HEK293 (cell line): ENCODE data around the gene EPHA6.

Source experiments
- CTCF ChIA-PET: fragments of 350-600 bp; formaldehyde crosslinking; extraction: SDS; loops from one replicate; lab custom pipeline; 2021; ENCODE audit warnings: antibody characterized with exemption; lab: Yijun Ruan, JAX
- POLR2A ChIA-PET: fragments of 300-600 bp; formaldehyde crosslinking; extraction: SDS; loops from one replicate; lab custom pipeline; 2020; ENCODE audit warnings: antibody characterized with exemption, inconsistent platforms; lab: Yijun Ruan, JAX
- H3K27ac ChIP-seq: fragments of 200-500 bp; sonication (Bioruptor generic); 2 replicates; pipeline ENCODE4 v1.5.1; 2014; ENCODE audit warnings: low read depth, low read length, control low read depth, inconsistent platforms; ENCODE audit errors: extremely low read depth
- H3K36me3 ChIP-seq, 2 experiments: fragments of 200-500 bp in 1 of 2; sonication (Bioruptor generic) in 1 of 2; 1 replicate in 1 of 2; 2 replicates in 1 of 2; pipeline ENCODE4 v1.5.1; 2014 to 2017; ENCODE audit warnings: inconsistent platforms in 2 of 2, low read length in 2 of 2; ENCODE audit not compliant: control insufficient read depth in 2 of 2, insufficient read depth in 1 of 2
- H3K4me1 ChIP-seq: fragments of 200-500 bp; sonication (Bioruptor generic); 2 replicates; pipeline ENCODE4 v1.5.1; 2014; ENCODE audit warnings: mild to moderate bottlenecking, low read length, inconsistent platforms; ENCODE audit not compliant: control insufficient read depth, insufficient read depth
- H3K4me3 ChIP-seq: 2 replicates; pipeline ENCODE4 v1.5.1; 2011; ENCODE audit warnings: low read depth, mild to moderate bottlenecking, control low read depth, low read length, moderate library complexity
- H3K9me3 ChIP-seq: fragments of 200-500 bp; sonication (Bioruptor generic); 2 replicates; pipeline ENCODE4 v1.5.1; 2014; ENCODE audit warnings: low read depth, low read length, inconsistent platforms; ENCODE audit not compliant: control insufficient read depth, insufficient read depth
- GLIS1 ChIP-seq: fragments of 450-650 bp; formaldehyde crosslinking; IDR thresholded peaks from 2 replicates; pipeline ENCODE4 v1.5.1; 2016; ENCODE audit warnings: missing biosample characterization, missing genetic modification characterization
- SCRT1 ChIP-seq: fragments of 450-650 bp; formaldehyde crosslinking; IDR thresholded peaks from 2 replicates; pipeline ENCODE4 v1.5.1; 2016; ENCODE audit warnings: missing biosample characterization, missing genetic modification characterization, borderline replicate concordance
- SCRT2 ChIP-seq: fragments of 450-650 bp; formaldehyde crosslinking; IDR thresholded peaks from 2 replicates; pipeline ENCODE4 v1.5.1; 2016; ENCODE audit warnings: missing biosample characterization, missing genetic modification characterization
- TSHZ1 ChIP-seq: fragments of 450-650 bp; formaldehyde crosslinking; IDR thresholded peaks from 2 replicates; pipeline ENCODE4 v1.5.1; 2016; ENCODE audit warnings: missing biosample characterization, missing genetic modification characterization, borderline replicate concordance
- ZBTB21 ChIP-seq: fragments of 450-650 bp; formaldehyde crosslinking; IDR thresholded peaks from 2 replicates; pipeline ENCODE4 v1.5.1; 2017; ENCODE audit warnings: missing biosample characterization, missing genetic modification characterization
- ZBTB49 ChIP-seq: fragments of 450-650 bp; formaldehyde crosslinking; IDR thresholded peaks from 2 replicates; pipeline ENCODE4 v1.5.1; 2016; ENCODE audit warnings: missing biosample characterization, missing genetic modification characterization, low read depth
- ZFP41 ChIP-seq: fragments of 450-650 bp; formaldehyde crosslinking; IDR thresholded peaks from 2 replicates; pipeline ENCODE4 v1.5.1; 2016; ENCODE audit warnings: missing biosample characterization, missing genetic modification characterization, borderline replicate concordance
- ZNF138 ChIP-seq: fragments of 450-650 bp; formaldehyde crosslinking; IDR thresholded peaks from 2 replicates; pipeline ENCODE4 v1.5.1; 2016; ENCODE audit warnings: missing biosample characterization, missing genetic modification characterization, borderline replicate concordance
- ZNF175 ChIP-seq: fragments of 450-650 bp; formaldehyde crosslinking; IDR thresholded peaks from 2 replicates; pipeline ENCODE4 v1.5.1; 2016; ENCODE audit warnings: missing biosample characterization, missing genetic modification characterization
- ZNF18 ChIP-seq: fragments of 450-650 bp; formaldehyde crosslinking; IDR thresholded peaks from 2 replicates; pipeline ENCODE4 v1.5.1; 2016; ENCODE audit warnings: missing biosample characterization, missing genetic modification characterization
- ZNF292 ChIP-seq: fragments of 450-650 bp; formaldehyde crosslinking; IDR thresholded peaks from 2 replicates; pipeline ENCODE4 v1.5.1; 2016; ENCODE audit warnings: low read depth, missing biosample characterization, missing genetic modification characterization, borderline replicate concordance
- ZNF514 ChIP-seq: fragments of 450-650 bp; formaldehyde crosslinking; IDR thresholded peaks from 2 replicates; pipeline ENCODE4 v1.5.1; 2016; ENCODE audit warnings: missing biosample characterization, missing genetic modification characterization
- ZNF530 ChIP-seq: fragments of 450-650 bp; formaldehyde crosslinking; IDR thresholded peaks from 2 replicates; pipeline ENCODE4 v1.5.1; 2016; ENCODE audit warnings: low read depth, missing biosample characterization, missing genetic modification characterization
- ZNF560 ChIP-seq: fragments of 450-650 bp; formaldehyde crosslinking; IDR thresholded peaks from 2 replicates; pipeline ENCODE4 v1.5.1; 2017; ENCODE audit warnings: missing biosample characterization, missing genetic modification characterization, borderline replicate concordance
- ZNF585B ChIP-seq: fragments of 450-650 bp; formaldehyde crosslinking; IDR thresholded peaks from 2 replicates; pipeline ENCODE4 v1.5.1; 2016; ENCODE audit warnings: missing biosample characterization, missing genetic modification characterization
- ZNF596 ChIP-seq: fragments of 450-650 bp; IDR thresholded peaks from 2 replicates; pipeline ENCODE4 v1.5.0; 2018; ENCODE audit warnings: missing biosample characterization, mild to moderate bottlenecking, missing genetic modification characterization, moderate library complexity
- ZNF629 ChIP-seq: fragments of 450-650 bp; formaldehyde crosslinking; IDR thresholded peaks from 2 replicates; pipeline ENCODE4 v1.5.1; 2017; ENCODE audit warnings: missing biosample characterization, missing genetic modification characterization
- ZNF776 ChIP-seq: fragments of 450-650 bp; formaldehyde crosslinking; IDR thresholded peaks from 2 replicates; pipeline ENCODE4 v1.5.0; 2017; ENCODE audit warnings: missing biosample characterization, missing genetic modification characterization, borderline replicate concordance
- TF ChIP-seq, protein P1 (sequence below): fragments of 450-650 bp; formaldehyde crosslinking; IDR thresholded peaks from 2 replicates; pipeline ENCODE4 v1.5.1; 2016; ENCODE audit warnings: missing biosample characterization, missing genetic modification characterization

The EPHA6 gene

GRCh38 chr3:97636465-97636864 lies 822.1 kb downstream of the EPHA6 start:
- TF ChIP-seq SCRT1 (tag by site-specific recombination) (no peak), SCRT2 (no peak), ZNF514 (tag by site-specific recombination) (no peak), ZBTB49 (tag by site-specific recombination) (no peak), ZNF560 (tag by site-specific recombination) (no peak), ZNF776 (no peak), ZNF530 (tag by site-specific recombination) (no peak), ZNF18 (no peak), GLIS1 (tag by site-specific recombination) (no peak), ZNF585B (no peak), ZNF175 (tag by site-specific recombination) (no peak), ZNF138 (tag by site-specific recombination) (no peak), ZNF292 (tag by site-specific recombination) (no peak), ZFP41 (no peak), ZBTB21 (tag by site-specific recombination) (no peak), ZNF629 (tag by site-specific recombination) (no peak), TSHZ1 (tag by site-specific recombination) (no peak), ZNF596 (no peak)
- TF ChIP-seq, protein P1, sequence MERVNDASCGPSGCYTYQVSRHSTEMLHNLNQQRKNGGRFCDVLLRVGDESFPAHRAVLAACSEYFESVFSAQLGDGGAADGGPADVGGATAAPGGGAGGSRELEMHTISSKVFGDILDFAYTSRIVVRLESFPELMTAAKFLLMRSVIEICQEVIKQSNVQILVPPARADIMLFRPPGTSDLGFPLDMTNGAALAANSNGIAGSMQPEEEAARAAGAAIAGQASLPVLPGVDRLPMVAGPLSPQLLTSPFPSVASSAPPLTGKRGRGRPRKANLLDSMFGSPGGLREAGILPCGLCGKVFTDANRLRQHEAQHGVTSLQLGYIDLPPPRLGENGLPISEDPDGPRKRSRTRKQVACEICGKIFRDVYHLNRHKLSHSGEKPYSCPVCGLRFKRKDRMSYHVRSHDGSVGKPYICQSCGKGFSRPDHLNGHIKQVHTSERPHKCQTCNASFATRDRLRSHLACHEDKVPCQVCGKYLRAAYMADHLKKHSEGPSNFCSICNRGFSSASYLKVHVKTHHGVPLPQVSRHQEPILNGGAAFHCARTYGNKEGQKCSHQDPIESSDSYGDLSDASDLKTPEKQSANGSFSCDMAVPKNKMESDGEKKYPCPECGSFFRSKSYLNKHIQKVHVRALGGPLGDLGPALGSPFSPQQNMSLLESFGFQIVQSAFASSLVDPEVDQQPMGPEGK (tag by site-specific recombination): no peak
- H3K9me3 ChIP-seq: no peaks in the 10 kb centered on the region
- no peak overlapping the region for H3K27ac ChIP-seq
- ChIA-PET POLR2A (no interaction called here), CTCF (interaction anchor here (0.5 kb wide), 1 partner anchor 82 kb away, joined by 3 read pairs; no protein-coding TSS in a partner anchor)
- no peaks in the 10 kb centered on the region for H3K36me3 ChIP-seq
- H3K4me1 ChIP-seq: no peaks in the 10 kb centered on the region
- no peak overlapping the region for H3K4me3 ChIP-seq
